GM21619 (cell line): ENCODE measurements around the gene ATP6V0D1.
"Not testable (repeated sequence)": the region's sequence is repeated elsewhere in the genome, so short reads cannot be mapped to it uniquely, and the experiment has no call there.

Experiments used
- ATAC-seq: cut with Tn5 transposase; IDR thresholded peaks from one replicate; pipeline ENCODE4 v1.9.1; 2021; ENCODE audit not compliant: unreplicated experiment

The ATP6V0D1 gene

GRCh38 chr16:67480833-67481560 is at the start of gene ATP6V0D1:
Gene ATP6V0D1, minus strand, starts transcription at chr16:67481157. Its CDS starts 71 bp downstream, at chr16:67481086.
- ATAC-seq = peak; percentile 91

GRCh38 chr16:67530013-67530939 is 49.3 kb upstream of the ATP6V0D1 start:
- peak; percentile 39 for ATAC-seq

- ATAC-seq = no peak
Observed at GRCh38 chr16:67529582-67530012, 48.6 kb upstream of the ATP6V0D1 start.

- ATAC-seq = no peak
Observed at GRCh38 chr16:67528870-67529581, 48.1 kb upstream of the ATP6V0D1 start.

GRCh38 chr16:67528222-67528869 is 47.4 kb upstream of the ATP6V0D1 start, which contains the start of gene RIPOR1:
Gene RIPOR1, plus strand, starts transcription at chr16:67528829. Its CDS starts 9,618 bp downstream, at chr16:67538447.
- ATAC-seq = no peak

- no peak for ATAC-seq
Observed at GRCh38 chr16:67526149-67526791, 45.3 kb upstream of the ATP6V0D1 start.

GRCh38 chr16:67525176-67525860 is 44.4 kb upstream of the ATP6V0D1 start:
- no peak for ATAC-seq

- peak; percentile 58 for ATAC-seq
Observed at GRCh38 chr16:67521095-67521804, 40.3 kb upstream of the ATP6V0D1 start.

GRCh38 chr16:67519242-67519641 is 38.3 kb upstream of the ATP6V0D1 start:
- no peak for ATAC-seq

GRCh38 chr16:67518676-67519075 is 37.7 kb upstream of the ATP6V0D1 start:
- ATAC-seq = no peak

- peak; percentile 38 for ATAC-seq
Observed at GRCh38 chr16:67517661-67518423, 36.9 kb upstream of the ATP6V0D1 start.

- no peak for ATAC-seq
Observed at GRCh38 chr16:67517155-67517445, 36.1 kb upstream of the ATP6V0D1 start.

- no peak for ATAC-seq
Observed at GRCh38 chr16:67516296-67517154, 35.6 kb upstream of the ATP6V0D1 start.

GRCh38 chr16:67514382-67514828 is 33.4 kb upstream of the ATP6V0D1 start:
- peak; percentile 47 for ATAC-seq

- ATAC-seq = not testable (repeated sequence)
Observed at GRCh38 chr16:67513892-67514291, 32.9 kb upstream of the ATP6V0D1 start.

GRCh38 chr16:67509016-67509415 is 28.1 kb upstream of the ATP6V0D1 start:
- no peak for ATAC-seq

GRCh38 chr16:67506468-67506867 is 25.5 kb upstream of the ATP6V0D1 start:
- ATAC-seq = no peak
